GM19455 (cell line): ENCODE results near the gene ADD1.

Experiments
- ATAC-seq: cut with Tn5 transposase; IDR thresholded peaks from one replicate; pipeline ENCODE4 v1.9.1; 2021; ENCODE audit not compliant: unreplicated experiment

Gene ADD1

GRCh38 chr4:2820216-2820982, 23.2 kb upstream of the ADD1 start:
- ATAC-seq, result no peak

- ATAC-seq, result no peak
Measured at GRCh38 chr4:2822461-2823300, 21.0 kb upstream of the ADD1 start.

DNA sequence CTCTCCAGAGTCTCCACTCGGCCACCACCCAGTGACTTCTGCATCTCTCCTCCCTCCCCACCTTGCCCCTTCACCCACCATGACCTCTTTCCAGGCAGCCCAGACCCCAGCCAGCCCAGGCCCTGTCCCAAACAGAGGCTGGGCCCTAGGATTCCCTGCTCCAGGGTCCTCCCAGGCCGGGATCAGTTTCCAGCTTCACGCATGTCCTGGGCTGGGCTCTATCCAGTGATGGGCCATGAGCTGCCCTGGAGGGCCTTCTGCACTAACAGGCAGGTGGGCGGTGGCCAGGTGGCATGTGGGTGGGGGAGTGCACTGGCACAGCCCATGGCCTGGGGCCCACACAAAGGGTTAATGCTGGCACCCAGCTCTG, 20.4 kb upstream of the ADD1 start:
- ATAC-seq, result no peak

DNA sequence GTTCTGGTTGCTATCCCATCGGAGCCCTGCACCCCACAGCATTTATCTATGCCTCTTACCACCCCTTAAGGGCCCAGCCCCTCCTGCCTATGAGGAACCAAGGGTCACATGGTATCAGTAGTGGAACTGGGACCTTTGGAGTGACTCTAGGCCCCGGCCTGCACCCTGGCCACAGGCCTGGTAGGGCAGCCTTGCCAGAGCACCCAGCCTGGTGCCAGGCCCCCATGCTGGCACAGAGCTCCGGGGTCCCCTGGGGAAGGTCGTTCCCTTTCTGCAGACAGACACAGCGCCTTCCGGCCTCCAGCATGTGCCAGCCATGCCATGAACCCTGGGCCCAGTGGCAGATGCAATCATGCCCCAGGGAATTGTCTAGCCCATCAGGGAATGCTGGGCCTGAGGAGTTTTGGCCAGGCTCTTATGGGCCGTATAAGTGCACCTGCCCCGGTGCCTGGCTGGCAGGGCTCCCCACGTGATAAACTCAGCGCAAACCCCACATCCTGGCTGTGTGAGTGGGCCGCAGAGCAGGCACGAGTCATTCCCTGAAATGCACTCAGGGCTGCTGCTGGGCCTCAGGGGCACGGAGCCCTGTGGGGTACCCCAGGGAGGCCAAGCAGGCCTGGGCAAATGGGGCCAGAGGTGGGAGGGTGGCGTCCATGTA, 19.8 kb upstream of the ADD1 start:
- ATAC-seq, result no peak

DNA sequence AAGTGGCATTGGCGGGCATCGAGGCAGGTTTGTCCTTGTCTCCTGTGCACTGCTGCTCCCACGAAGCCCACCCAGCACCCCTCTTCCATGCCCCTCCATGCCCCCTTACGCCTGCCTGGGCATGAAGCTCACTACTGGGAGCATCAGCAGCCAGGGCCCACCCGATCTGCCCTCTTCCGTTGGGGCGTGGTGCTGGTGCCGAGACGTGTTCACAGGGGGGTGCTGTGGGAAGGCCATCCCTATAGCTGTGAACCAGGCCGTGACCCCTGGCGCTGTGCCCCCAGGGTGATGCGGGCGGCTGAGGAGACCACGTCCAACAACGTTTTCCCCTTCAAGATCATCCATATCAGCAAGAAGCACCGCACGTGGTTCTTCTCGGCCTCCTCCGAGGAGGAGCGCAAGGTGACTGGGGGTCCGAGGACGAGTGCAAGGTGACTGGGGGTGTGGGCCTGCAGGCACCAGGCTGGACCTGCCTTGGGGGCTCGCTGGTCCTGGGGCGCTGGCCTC, 19.3 kb upstream of the ADD1 start:
- no peak for ATAC-seq

DNA sequence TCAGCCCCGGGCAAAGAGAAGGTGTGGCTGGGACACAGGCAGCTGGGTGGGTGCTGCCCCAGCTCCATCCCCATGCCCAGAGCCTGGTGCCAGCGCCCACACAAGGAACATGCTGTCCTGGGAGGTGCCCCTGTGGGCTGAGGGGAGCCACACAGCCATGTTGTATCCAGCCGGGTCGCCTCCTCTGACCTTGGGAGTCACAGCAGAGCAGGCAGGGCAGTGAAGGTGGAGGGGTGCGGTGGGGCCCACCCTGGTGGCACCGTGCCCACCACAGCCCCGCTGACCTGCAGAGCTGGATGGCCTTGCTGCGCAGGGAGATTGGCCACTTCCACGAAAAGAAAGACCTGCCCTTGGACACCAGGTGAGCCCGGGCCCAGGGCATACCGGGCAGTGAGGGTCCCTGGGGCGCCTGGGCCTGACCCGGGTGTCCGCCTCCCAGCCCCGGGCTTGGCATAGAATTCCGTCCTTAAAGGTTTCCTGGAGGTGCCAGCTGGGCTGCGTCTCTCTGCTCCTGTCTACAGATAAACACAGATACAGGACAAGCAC, 18.7 kb upstream of the ADD1 start:
- ATAC-seq, result no peak

- ATAC-seq, result no peak
Measured at GRCh38 chr4:2825740-2826139, 17.9 kb upstream of the ADD1 start.

- no peak for ATAC-seq
Measured at GRCh38 chr4:2827071-2827873, 16.4 kb upstream of the ADD1 start.

GRCh38 chr4:2827874-2828751, 15.5 kb upstream of the ADD1 start:
- no peak for ATAC-seq

GRCh38 chr4:2828758-2829181, 14.9 kb upstream of the ADD1 start:
- no peak for ATAC-seq

GRCh38 chr4:2829321-2829932, 14.2 kb upstream of the ADD1 start:
- ATAC-seq, result no peak

DNA sequence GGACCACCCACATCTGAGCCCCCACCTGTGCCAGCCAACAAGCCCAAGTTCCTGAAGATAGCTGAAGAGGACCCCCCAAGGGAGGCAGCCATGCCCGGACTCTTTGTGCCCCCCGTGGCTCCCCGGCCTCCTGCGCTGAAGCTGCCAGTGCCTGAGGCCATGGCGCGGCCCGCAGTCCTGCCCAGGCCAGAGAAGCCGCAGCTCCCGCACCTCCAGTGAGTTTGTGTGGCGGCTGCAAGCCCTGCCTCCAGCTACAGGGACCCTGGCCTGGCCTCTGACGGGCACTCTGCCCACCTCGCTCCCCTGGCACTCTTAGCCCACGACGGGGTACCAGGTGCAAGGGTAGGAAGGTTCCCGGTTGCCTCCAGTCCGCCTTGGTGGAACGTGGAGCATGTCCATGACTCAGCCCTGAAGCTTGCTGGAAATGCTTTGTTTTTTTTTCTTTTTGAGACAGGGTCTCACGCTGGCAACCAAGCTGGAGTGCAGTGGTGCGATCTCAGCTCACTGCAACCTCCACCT, 13.7 kb upstream of the ADD1 start:
- no peak for ATAC-seq

- no peak for ATAC-seq
Measured at GRCh38 chr4:2830632-2831610, 12.7 kb upstream of the ADD1 start.

GRCh38 chr4:2831611-2832308, 11.9 kb upstream of the ADD1 start:
- no peak for ATAC-seq

DNA sequence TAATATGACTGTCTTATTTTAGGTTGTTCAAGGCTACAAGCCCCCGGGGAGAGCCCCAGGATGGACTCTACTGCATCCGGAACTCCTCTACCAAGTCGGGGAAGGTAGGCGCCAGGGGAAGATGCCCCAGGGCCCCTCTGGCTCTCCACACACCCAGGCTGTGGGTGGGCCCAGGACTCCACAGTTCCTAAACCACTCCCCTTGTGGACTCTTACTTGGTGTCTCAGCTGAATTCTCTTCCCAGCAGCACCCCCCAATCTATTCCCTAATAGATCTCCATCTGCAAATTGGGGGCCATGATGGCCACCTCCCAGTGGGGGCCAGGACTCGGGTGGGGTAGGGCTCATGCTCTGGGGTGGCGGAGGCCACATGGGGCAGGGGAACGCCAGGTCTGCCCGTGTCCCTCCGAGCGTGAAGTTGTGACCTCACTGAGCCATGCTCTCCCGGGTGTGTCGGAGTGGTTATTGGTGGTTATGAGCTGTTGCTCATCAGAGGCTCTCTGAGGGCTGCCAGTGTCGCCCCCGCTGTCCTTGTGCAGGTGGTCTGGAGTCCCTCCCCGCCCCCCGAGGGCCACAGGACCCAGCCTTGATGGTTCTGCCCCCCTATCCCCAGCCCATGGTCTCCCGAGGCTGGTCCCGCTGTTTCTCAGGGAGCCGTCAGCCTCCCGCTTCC, 11.2 kb upstream of the ADD1 start:
- peak; percentile 73 for ATAC-seq

- ATAC-seq, result no peak
Measured at GRCh38 chr4:2832981-2833670, 10.5 kb upstream of the ADD1 start.
